Endothelial cell of umbilical vein (primary cell): ENCODE data around the gene GRPEL1. TPM values are rescaled to one million over a fixed set of nuclear protein-coding genes. Genes with fewer than 3 reads are reported as not detected.

Experiments used
- BruUV-seq: library from RNA; stranded (reverse); fragments of 400-500 nt; replicated peaks from 2 replicates; lab custom pipeline; 2021; lab: Mats Ljungman, UMichigan
- CTCF ChIA-PET: fragments of 300-600, 350-600 bp; sonication (Branson Sonifier 250); formaldehyde crosslinking; loops from one replicate; lab custom pipeline; 2021; ENCODE audit warnings: antibody characterized with exemption, inconsistent platforms; lab: Charles Lee
- POLR2A ChIA-PET: fragments of 300-600, 350-600 bp; sonication (Branson Sonifier 250); formaldehyde crosslinking; loops from one replicate; lab custom pipeline; 2021; ENCODE audit warnings: antibody characterized with exemption, inconsistent platforms; lab: Charles Lee
- DNase-seq: peaks from one replicate; pipeline ENCODE4 v3.0.0-alpha.2; 2011; ENCODE audit warnings: low read depth, low spot score
- FAIRE-seq: peaks from 2 replicates; lab custom pipeline; 2011; peaks lifted over from hg19 to GRCh38; lab: Jason Lieb, UNC
- H2AFZ ChIP-seq: 2 replicates; pipeline ENCODE4 v1.6.0; 2012; ENCODE audit warnings: low read depth, low read length, control low read depth, inconsistent platforms
- H3K27ac ChIP-seq: 2 replicates; pipeline ENCODE4 v1.5.1; 2011; ENCODE audit warnings: low read depth, mild to moderate bottlenecking, control low read depth, low read length, moderate library complexity; ENCODE audit not compliant: insufficient read depth
- H3K27me3 ChIP-seq, 2 experiments: 2 replicates each; pipeline versions ENCODE4 v1.6.0 to v1.6.1; 2011; ENCODE audit warnings: low read length in 2 of 2, mixed read lengths in 1 of 2; ENCODE audit not compliant: control insufficient read depth in 2 of 2, insufficient read depth in 2 of 2
- H3K36me3 ChIP-seq, 2 experiments: 2 replicates in 1 of 2; 3 replicates in 1 of 2; pipeline ENCODE4 v1.5.1; 2011; ENCODE audit warnings: low read length in 2 of 2, mild to moderate bottlenecking in 1 of 2, moderate library complexity in 1 of 2; ENCODE audit not compliant: control insufficient read depth in 2 of 2, insufficient read depth in 2 of 2; ENCODE audit errors: extremely low read depth in 1 of 2
- H3K4me1 ChIP-seq: 3 replicates; pipeline ENCODE4 v1.5.1; 2011; ENCODE audit warnings: mild to moderate bottlenecking, low read length; ENCODE audit not compliant: control insufficient read depth, insufficient read depth; ENCODE audit errors: extremely low read depth
- H3K4me2 ChIP-seq: 2 replicates; pipeline ENCODE4 v1.6.1; 2011; ENCODE audit warnings: low read length, control low read depth, mixed read lengths; ENCODE audit not compliant: insufficient read depth
- H3K4me3 ChIP-seq, 3 experiments: fragments of 200-600 bp in 1 of 3; sonication (generic), shearing (Covaris generic) in 1 of 3; replicated peaks in 1 of 3; 2 replicates each; pipeline ENCODE4 v1.5.1; 2011 to 2016; ENCODE audit warnings: control low read depth in 3 of 3, low read length in 3 of 3, mild to moderate bottlenecking in 2 of 3, inconsistent platforms in 1 of 3, low read depth in 1 of 3, moderate library complexity in 1 of 3; ENCODE audit not compliant: insufficient read depth in 1 of 3
- H3K79me2 ChIP-seq: 2 replicates; pipeline ENCODE4 v1.6.0; 2012; ENCODE audit warnings: low read length, inconsistent platforms; ENCODE audit not compliant: control insufficient read depth, insufficient read depth
- H3K9ac ChIP-seq: replicated peaks from 2 replicates; pipeline ENCODE3; 2011; ENCODE audit warnings: low read length, control low read depth; ENCODE audit not compliant: insufficient read depth; ENCODE audit errors: extremely low read depth
- H3K9me1 ChIP-seq: replicated peaks from 3 replicates; pipeline ENCODE4 v1.6.0; 2011; ENCODE audit warnings: mild to moderate bottlenecking, low read length; ENCODE audit not compliant: control insufficient read depth, insufficient read depth; ENCODE audit errors: extremely low read depth
- H3K9me3 ChIP-seq: replicated peaks from 2 replicates; pipeline ENCODE4 v1.5.1; 2012; ENCODE audit warnings: low read length, inconsistent platforms; ENCODE audit not compliant: control insufficient read depth, insufficient read depth
- H4K20me1 ChIP-seq: replicated peaks from 2 replicates; pipeline ENCODE3; 2011; ENCODE audit warnings: mild to moderate bottlenecking, low read length; ENCODE audit not compliant: control insufficient read depth, insufficient read depth; ENCODE audit errors: extremely low read depth
- CTCF ChIP-seq, 2 donors: IDR thresholded peaks; 1 replicate in 1 of 2; 2 replicates in 1 of 2; pipeline ENCODE4 v1.5.1; 2011; ENCODE audit warnings: low read length in 2 of 2, mild to moderate bottlenecking in 2 of 2, moderate library complexity in 2 of 2, control low read depth in 1 of 2, inconsistent platforms in 1 of 2, low read depth in 1 of 2; ENCODE audit not compliant: insufficient read depth in 1 of 2; ENCODE audit errors: extremely low read depth in 1 of 2
- EZH2 ChIP-seq: IDR thresholded peaks from 2 replicates; pipeline ENCODE4 v1.6.1; 2012; ENCODE audit warnings: borderline replicate concordance, low read depth, mild to moderate bottlenecking, moderate library complexity, low read length, inconsistent platforms; ENCODE audit not compliant: severe bottlenecking
- FOS ChIP-seq: IDR thresholded peaks from 2 replicates; pipeline ENCODE4 v1.6.1; 2011; ENCODE audit warnings: mild to moderate bottlenecking, low read length, moderate library complexity, borderline replicate concordance; ENCODE audit not compliant: insufficient read depth
- GATA2 ChIP-seq: IDR thresholded peaks from 2 replicates; pipeline ENCODE4 v1.7.0; 2011; ENCODE audit warnings: low read depth, mild to moderate bottlenecking, moderate library complexity, mixed read lengths, low read length; ENCODE audit not compliant: insufficient read length, insufficient read depth
- JUN ChIP-seq: IDR thresholded peaks from 2 replicates; pipeline ENCODE4 v1.6.1; 2011; ENCODE audit warnings: borderline replicate concordance, low read depth; ENCODE audit not compliant: insufficient read length, insufficient read depth
- MAX ChIP-seq: IDR thresholded peaks from 2 replicates; pipeline ENCODE4 v1.6.1; 2011; ENCODE audit not compliant: insufficient read depth, insufficient read length
- MYC ChIP-seq: IDR thresholded peaks from one replicate; pipeline ENCODE4 v1.6.1; 2011; ENCODE audit warnings: mild to moderate bottlenecking, low read depth, low read length
- POLR2A ChIP-seq: IDR thresholded peaks from 2 replicates; pipeline ENCODE4 v1.6.1; 2012; ENCODE audit warnings: low read depth, mild to moderate bottlenecking, control low read depth, low read length
- POLR2AphosphoS5 ChIP-seq: IDR thresholded peaks from 2 replicates; pipeline ENCODE4 v1.6.1; 2012; ENCODE audit warnings: low read depth, mild to moderate bottlenecking, control low read depth, low read length, moderate library complexity; ENCODE audit not compliant: insufficient read depth
- dilution Hi-C: fragments of 300-500 bp; cut with MboI; formaldehyde crosslinking; loops from one replicate; pipeline ENCODE4 v1.15.0; 2019; ENCODE audit warnings: low sequenced_read_pairs; ENCODE audit not compliant: extremely low pct_ligation_motif_present
- intact Hi-C: fragments of 100-400 bp; cut with micrococcal nuclease; formaldehyde crosslinking; loops from one replicate; pipeline ENCODE4 v1.10.0; 2022
- polyA plus RNA-seq, 4 experiments: library from polyadenylated mRNA; depleted of rRNA in 3 of 4; stranded (reverse) in 3 of 4; unstranded in 1 of 4; fragments of >200 nt; gene quantifications; 2 replicates each; pipeline versions ENCODE4 v1.2.1 to v1.2.3, GENCODE V29; 2011 to 2012; ENCODE audit warnings: missing spikeins in 1 of 4
- total RNA-seq: library from RNA; stranded (reverse); gene quantifications from 2 replicates; pipeline ENCODE4 v1.2.3, GENCODE V29; 2021

The GRPEL1 gene
- total and polyA plus RNA-seq, 2 donors (not counting 3 experiments of a cell fraction or from before 2014, with no cell fraction given): 17.3 to 42.6 TPM

GRCh38 chr4:7023486-7023885 lies 44.4 kb downstream of the GRPEL1 start:
- FAIRE-seq (no peak), DNase-seq (no peak)
- H3K9ac ChIP-seq: no peak overlapping the region
- no peaks in the 10 kb centered on the region for H3K79me2 ChIP-seq
- H4K20me1 ChIP-seq: no peaks in the 10 kb centered on the region
- H3K27me3 ChIP-seq: no peaks in the 10 kb centered on the region
- no peaks in the 10 kb centered on the region for H3K9me1 ChIP-seq
- H3K4me1 ChIP-seq: no peaks in the 10 kb centered on the region
- H3K4me2 ChIP-seq: no peak overlapping the region
- H3K9me3 ChIP-seq: no peaks in the 10 kb centered on the region
- dilution Hi-C loops: loop anchor here (5.0 kb wide), 1 partner anchor 36 kb away; no protein-coding TSS in a partner anchor
- H3K36me3 ChIP-seq: peaks cover 0 to 17% of the 10 kb centered on the region in 2 experiments
- ChIA-PET POLR2A (no interaction called here), CTCF (no interaction called here)
- no TSS peak for BruUV-seq
- no peak overlapping the region for H3K4me3 ChIP-seq
- no peak overlapping the region for H2AFZ ChIP-seq
- intact Hi-C loops: no loop called here
- TF ChIP-seq POLR2AphosphoS5 (no peak), MYC (no peak), GATA2 (no peak), CTCF (IDR thresholded peaks at IDR 0.05; ENCODE audit: extremely low read depth in 1 of 2, insufficient read depth in 1 of 2, low read depth in 1 of 2, low read length in 2 of 2) (no peak), FOS (no peak), POLR2A (no peak), EZH2 (no peak), MAX (no peak), JUN (no peak)
- no peak overlapping the region for H3K27ac ChIP-seq
